ENCODE results near the gene CGREF1.

CGREF1 gene

DNA sequence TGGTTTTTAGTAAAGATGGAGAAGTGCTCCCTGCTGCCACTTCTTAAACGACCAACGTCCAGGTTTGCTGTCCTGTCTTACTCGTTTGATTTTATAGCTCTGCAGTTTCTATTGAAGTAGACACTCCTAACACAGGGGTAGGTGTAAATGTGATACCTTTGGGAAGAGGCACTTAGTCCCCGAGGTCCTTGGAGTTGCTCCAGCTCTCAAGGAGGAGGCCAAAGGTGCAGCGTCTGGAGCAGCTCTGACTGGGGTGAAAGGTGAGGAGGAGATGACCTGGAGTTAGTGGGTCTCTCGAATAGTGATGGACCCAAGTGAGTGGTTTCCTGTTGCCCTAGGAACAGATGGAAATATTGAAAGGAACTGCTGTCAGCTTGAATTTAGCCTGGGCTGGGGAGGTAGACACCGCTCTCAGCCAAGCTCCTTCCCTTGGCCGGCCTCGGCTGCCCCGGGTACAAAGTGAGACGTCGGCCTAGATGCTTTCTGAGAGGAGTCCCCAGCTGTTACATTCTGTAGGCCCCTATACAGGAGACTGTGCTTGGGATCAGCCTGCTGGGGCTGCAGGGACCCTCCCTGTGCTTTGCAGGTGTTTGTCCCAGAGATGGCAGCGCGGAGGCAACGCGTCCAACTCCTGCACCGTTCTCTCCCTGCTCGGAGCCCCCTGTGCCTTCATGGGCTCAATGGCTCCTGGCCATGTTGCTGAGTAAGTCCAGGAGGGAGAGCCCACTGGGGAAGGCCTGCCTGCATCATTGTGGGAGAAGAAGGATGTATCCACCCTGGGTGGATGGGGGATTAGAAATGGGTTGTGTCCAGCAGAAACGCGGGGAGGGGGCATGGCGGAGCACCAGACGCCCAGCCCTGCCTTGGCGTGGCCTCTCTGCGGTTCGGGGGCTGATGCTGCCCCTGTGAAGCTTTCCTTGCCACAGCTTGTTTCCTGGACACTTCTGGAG is 26.9 kb downstream of the CGREF1 start:
- DNase-seq (ENCODE audit: low read depth in 1 of 2, low spot score in 1 of 2): no peak
- no peaks in the 10 kb centered on the region for H3K27me3 ChIP-seq (ENCODE audit: insufficient read depth, poor library complexity, severe bottlenecking)
- no peak overlapping the region for H3K4me3 ChIP-seq (replicated peaks; ENCODE audit: insufficient read depth, low read length)
- no peak overlapping the region for H3K27ac ChIP-seq (replicated peaks)
- TF ChIP-seq POLR2AphosphoS5 (IDR thresholded peaks at IDR 0.05; ENCODE audit: low read depth) (no peak), SPI1 (IDR thresholded peaks at IDR 0.05; ENCODE audit: borderline replicate concordance, low read depth) (no peak), GABPA (IDR thresholded peaks at IDR 0.05; ENCODE audit: low read depth) (no peak)
- TF ChIP-seq, protein P1, sequence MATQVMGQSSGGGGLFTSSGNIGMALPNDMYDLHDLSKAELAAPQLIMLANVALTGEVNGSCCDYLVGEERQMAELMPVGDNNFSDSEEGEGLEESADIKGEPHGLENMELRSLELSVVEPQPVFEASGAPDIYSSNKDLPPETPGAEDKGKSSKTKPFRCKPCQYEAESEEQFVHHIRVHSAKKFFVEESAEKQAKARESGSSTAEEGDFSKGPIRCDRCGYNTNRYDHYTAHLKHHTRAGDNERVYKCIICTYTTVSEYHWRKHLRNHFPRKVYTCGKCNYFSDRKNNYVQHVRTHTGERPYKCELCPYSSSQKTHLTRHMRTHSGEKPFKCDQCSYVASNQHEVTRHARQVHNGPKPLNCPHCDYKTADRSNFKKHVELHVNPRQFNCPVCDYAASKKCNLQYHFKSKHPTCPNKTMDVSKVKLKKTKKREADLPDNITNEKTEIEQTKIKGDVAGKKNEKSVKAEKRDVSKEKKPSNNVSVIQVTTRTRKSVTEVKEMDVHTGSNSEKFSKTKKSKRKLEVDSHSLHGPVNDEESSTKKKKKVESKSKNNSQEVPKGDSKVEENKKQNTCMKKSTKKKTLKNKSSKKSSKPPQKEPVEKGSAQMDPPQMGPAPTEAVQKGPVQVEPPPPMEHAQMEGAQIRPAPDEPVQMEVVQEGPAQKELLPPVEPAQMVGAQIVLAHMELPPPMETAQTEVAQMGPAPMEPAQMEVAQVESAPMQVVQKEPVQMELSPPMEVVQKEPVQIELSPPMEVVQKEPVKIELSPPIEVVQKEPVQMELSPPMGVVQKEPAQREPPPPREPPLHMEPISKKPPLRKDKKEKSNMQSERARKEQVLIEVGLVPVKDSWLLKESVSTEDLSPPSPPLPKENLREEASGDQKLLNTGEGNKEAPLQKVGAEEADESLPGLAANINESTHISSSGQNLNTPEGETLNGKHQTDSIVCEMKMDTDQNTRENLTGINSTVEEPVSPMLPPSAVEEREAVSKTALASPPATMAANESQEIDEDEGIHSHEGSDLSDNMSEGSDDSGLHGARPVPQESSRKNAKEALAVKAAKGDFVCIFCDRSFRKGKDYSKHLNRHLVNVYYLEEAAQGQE (IDR thresholded peaks at IDR 0.05; ENCODE audit: insufficient replicate concordance, low read depth): no peak
- TF ChIP-seq, protein P2, sequence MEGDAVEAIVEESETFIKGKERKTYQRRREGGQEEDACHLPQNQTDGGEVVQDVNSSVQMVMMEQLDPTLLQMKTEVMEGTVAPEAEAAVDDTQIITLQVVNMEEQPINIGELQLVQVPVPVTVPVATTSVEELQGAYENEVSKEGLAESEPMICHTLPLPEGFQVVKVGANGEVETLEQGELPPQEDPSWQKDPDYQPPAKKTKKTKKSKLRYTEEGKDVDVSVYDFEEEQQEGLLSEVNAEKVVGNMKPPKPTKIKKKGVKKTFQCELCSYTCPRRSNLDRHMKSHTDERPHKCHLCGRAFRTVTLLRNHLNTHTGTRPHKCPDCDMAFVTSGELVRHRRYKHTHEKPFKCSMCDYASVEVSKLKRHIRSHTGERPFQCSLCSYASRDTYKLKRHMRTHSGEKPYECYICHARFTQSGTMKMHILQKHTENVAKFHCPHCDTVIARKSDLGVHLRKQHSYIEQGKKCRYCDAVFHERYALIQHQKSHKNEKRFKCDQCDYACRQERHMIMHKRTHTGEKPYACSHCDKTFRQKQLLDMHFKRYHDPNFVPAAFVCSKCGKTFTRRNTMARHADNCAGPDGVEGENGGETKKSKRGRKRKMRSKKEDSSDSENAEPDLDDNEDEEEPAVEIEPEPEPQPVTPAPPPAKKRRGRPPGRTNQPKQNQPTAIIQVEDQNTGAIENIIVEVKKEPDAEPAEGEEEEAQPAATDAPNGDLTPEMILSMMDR (IDR thresholded peaks at IDR 0.05; ENCODE audit: insufficient read depth, low read length): no peak

DNA sequence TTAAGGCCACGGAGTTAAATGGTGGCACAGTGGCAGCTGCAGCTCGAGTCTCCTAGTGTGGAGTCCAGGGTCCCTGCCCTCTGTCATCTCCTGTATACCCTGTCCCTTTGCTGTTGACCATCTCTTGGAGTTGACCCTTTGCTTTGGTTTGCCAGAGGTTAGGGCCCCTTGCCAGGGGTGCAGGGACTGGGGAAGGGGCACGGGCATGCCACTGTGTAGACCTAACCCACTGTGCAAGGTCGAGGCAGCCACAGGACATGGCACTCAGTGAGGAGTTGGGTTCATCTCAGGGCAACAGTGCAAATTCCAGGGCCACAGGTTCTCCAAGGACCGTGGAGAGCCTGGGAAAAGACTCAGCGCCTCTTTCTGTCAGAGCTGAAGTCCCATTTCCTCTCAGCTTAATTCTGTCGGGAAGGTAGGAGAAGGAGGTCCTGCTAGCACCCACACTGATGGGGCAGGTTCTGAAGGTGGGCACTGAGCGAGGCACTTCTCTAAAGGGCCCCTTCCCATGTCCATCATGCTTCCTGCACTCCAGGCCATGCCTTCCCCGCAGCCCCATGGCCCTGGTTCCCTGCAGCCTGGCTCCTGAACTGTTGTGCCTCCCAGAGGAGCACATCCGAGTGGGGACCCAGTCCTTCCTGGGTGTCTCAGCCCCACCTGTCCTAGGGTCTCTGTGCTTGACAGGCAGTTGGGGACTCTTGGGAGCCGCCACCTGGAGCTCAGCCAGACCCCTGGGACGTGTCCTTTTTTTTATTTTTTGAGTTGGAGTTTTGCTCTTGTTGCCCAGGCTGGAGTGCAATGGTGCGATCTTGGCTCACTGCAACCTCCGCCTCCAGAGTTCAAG is 29.6 kb downstream of the CGREF1 start:
- TF ChIP-seq, protein P1 (IDR thresholded peaks at IDR 0.05; ENCODE audit: insufficient replicate concordance, low read depth): no peak
- TF ChIP-seq GABPA (IDR thresholded peaks at IDR 0.05; ENCODE audit: low read depth): no peak
- TF ChIP-seq POLR2AphosphoS5 (IDR thresholded peaks at IDR 0.05; ENCODE audit: low read depth): no peak
- no peak overlapping the region for H3K4me3 ChIP-seq (replicated peaks; ENCODE audit: insufficient read depth, low read length)
- H3K27ac ChIP-seq (replicated peaks): no peak overlapping the region
- H3K27me3 ChIP-seq (ENCODE audit: insufficient read depth, poor library complexity, severe bottlenecking): no peaks in the 10 kb centered on the region
- no peak for DNase-seq (ENCODE audit: low read depth in 1 of 2, low spot score in 1 of 2)

DNA sequence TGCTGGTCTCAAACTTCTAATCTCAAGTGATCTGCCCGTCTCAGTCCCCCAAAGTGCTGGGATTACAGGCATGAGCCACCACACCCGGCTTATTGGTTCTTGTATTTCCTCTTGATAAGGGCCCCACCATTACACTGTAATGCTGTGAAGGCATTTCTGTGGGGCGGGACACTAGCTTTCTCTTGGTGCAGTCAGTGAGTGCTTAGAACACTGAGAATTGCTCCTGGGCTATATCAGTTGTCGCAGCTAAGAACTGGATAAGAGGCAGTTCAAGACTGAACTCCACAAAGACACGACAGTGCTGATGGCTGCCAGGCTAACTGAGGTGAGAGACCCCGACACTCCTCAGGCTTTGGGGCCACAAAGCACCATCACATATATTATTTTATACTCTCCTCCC is 30.3 kb downstream of the CGREF1 start:
- Histone ChIP-seq H3K27ac (replicated peaks) (no peak overlapping the region), H3K4me3 (replicated peaks; ENCODE audit: insufficient read depth, low read length) (no peak overlapping the region), H3K27me3 (ENCODE audit: insufficient read depth, poor library complexity, severe bottlenecking) (no peaks in the 10 kb centered on the region)
- DNase-seq (ENCODE audit: low read depth in 1 of 2, low spot score in 1 of 2): no peak
- TF ChIP-seq, protein P2 (IDR thresholded peaks at IDR 0.05; ENCODE audit: insufficient read depth, low read length): no peak
- TF ChIP-seq SPI1 (IDR thresholded peaks at IDR 0.05; ENCODE audit: borderline replicate concordance, low read depth): no peak
- TF ChIP-seq POLR2AphosphoS5 (IDR thresholded peaks at IDR 0.05; ENCODE audit: low read depth): no peak
- no peak for TF ChIP-seq GABPA (IDR thresholded peaks at IDR 0.05; ENCODE audit: low read depth)
- TF ChIP-seq, protein P1 (IDR thresholded peaks at IDR 0.05; ENCODE audit: insufficient replicate concordance, low read depth): no peak

Data from HL-60 (cell line).